HepG2 (cell line): Measurements from ENCODE around the gene ZBTB44. TPM values are rescaled to one million over a fixed set of nuclear protein-coding genes. Genes with fewer than 3 reads are reported as not detected.
A peak's percentile ranks its signal among the peaks of the same experiment; 100 is the strongest.

Experiments used
- ATAC-seq: fragments of 200-7000 bp; cut with Tn5 transposase; 3 replicates; pipeline ENCODE4 v1.9.1; 2020; ENCODE audit warnings: mild to moderate bottlenecking, moderate library complexity
- BruUV-seq: library from RNA; stranded (reverse); fragments of 400-500 nt; replicated peaks from 2 replicates; lab custom pipeline; 2021; lab: Mats Ljungman, UMichigan
- CTCF ChIA-PET: fragments of 300-600 bp; formaldehyde crosslinking; extraction: SDS; loops from one replicate; lab custom pipeline; 2021; ENCODE audit warnings: low total read pairs, inconsistent platforms, low intra/inter-chr PET ratio; lab: Yijun Ruan, JAX
- POLR2A ChIA-PET: fragments of 350-600 bp; sonication (Branson Sonifier 250); formaldehyde crosslinking; loops from one replicate; lab custom pipeline; 2020; ENCODE audit warnings: antibody characterized with exemption, inconsistent platforms; lab: Yijun Ruan, JAX
- DNase-seq: peaks from one replicate; pipeline ENCODE4 v3.0.0-alpha.2; 2015; ENCODE audit warnings: low spot score
- FAIRE-seq: peaks from 3 replicates; lab custom pipeline; 2011; peaks lifted over from hg19 to GRCh38; lab: Jason Lieb, UNC
- H2AFZ ChIP-seq: one replicate; pipeline ENCODE4 v1.6.1; 2011; ENCODE audit warnings: low read length, inconsistent platforms
- H3K27ac ChIP-seq: fragments of 300-600 bp; 3 replicates; pipeline ENCODE4 v1.8.0; 2011; ENCODE audit warnings: mixed run types, mild to moderate bottlenecking, mixed read lengths, low read length, inconsistent platforms; ENCODE audit not compliant: insufficient read depth; ENCODE audit errors: extremely low read length
- H3K27me3 ChIP-seq, 2 experiments: fragments of 200-600 bp in 1 of 2; 2 replicates in 1 of 2; 3 replicates in 1 of 2; pipeline versions ENCODE4 v1.6.0 to v1.8.0; 2011; ENCODE audit warnings: low read length in 2 of 2, mild to moderate bottlenecking in 2 of 2, moderate library complexity in 2 of 2, inconsistent platforms in 1 of 2; ENCODE audit not compliant: insufficient read depth in 2 of 2, control insufficient read depth in 1 of 2
- H3K36me3 ChIP-seq, 2 experiments: fragments of 200-600 bp in 1 of 2; replicated peaks in 1 of 2; 2 replicates in 1 of 2; 3 replicates in 1 of 2; pipeline versions ENCODE4 v1.5.1 to v1.8.0; 2011; ENCODE audit warnings: low read length in 2 of 2, inconsistent platforms in 1 of 2; ENCODE audit not compliant: insufficient read depth in 2 of 2, control insufficient read depth in 1 of 2
- H3K4me1 ChIP-seq: 2 replicates; pipeline ENCODE4 v1.5.1; 2012; ENCODE audit warnings: low read length, inconsistent platforms; ENCODE audit not compliant: insufficient read depth
- H3K4me2 ChIP-seq: 2 replicates; pipeline ENCODE4 v1.6.0; 2011; ENCODE audit warnings: low read depth, low read length, inconsistent platforms
- H3K4me3 ChIP-seq, 3 experiments: fragments of 200-600 bp in 1 of 3; sonication (generic), shearing (Covaris generic) in 1 of 3; replicated peaks in 1 of 3; 2 replicates each; pipeline ENCODE4 v1.5.1; 2011 to 2016; ENCODE audit warnings: low read length in 3 of 3, inconsistent platforms in 2 of 3, low read depth in 2 of 3, mild to moderate bottlenecking in 2 of 3, control low read depth in 1 of 3, mixed read lengths in 1 of 3; ENCODE audit not compliant: insufficient read depth in 1 of 3
- H3K79me2 ChIP-seq: one replicate; pipeline ENCODE4 v1.6.1; 2011; ENCODE audit warnings: low read length, inconsistent platforms; ENCODE audit not compliant: insufficient read depth
- H3K9ac ChIP-seq: 2 replicates; pipeline ENCODE4 v1.6.0; 2011; ENCODE audit warnings: mild to moderate bottlenecking, low read depth, low read length, inconsistent platforms; ENCODE audit not compliant: insufficient read depth
- H3K9me3 ChIP-seq: 2 replicates; pipeline ENCODE4 v1.5.1; 2012; ENCODE audit warnings: mild to moderate bottlenecking, low read length
- H4K20me1 ChIP-seq: 2 replicates; pipeline ENCODE4 v1.6.0; 2011; ENCODE audit warnings: inconsistent platforms, mild to moderate bottlenecking, low read length, moderate library complexity; ENCODE audit not compliant: insufficient read depth
- ATF4 ChIP-seq, 2 experiments: fragments of 450-650 bp in 1 of 2; sonication (generic) in 1 of 2; formaldehyde crosslinking; IDR thresholded peaks; 2 replicates each; pipeline versions ENCODE4 v1.5.0 to v1.8.0; 2020 to 2022; ENCODE audit warnings: mild to moderate bottlenecking in 1 of 2, missing genetic modification reagents in 1 of 2
- BHLHE40 ChIP-seq: IDR thresholded peaks from 2 replicates; pipeline ENCODE4 v1.6.1; 2011; ENCODE audit warnings: low read length, improper control_type of control experiment
- NCOA5 ChIP-seq: sonication (generic); formaldehyde crosslinking; IDR thresholded peaks from 2 replicates; pipeline ENCODE4 v1.4.0; 2020; ENCODE audit warnings: missing genetic modification reagents
- ZNF121 ChIP-seq: sonication (generic); formaldehyde crosslinking; IDR thresholded peaks from 2 replicates; pipeline ENCODE4 v1.5.0; 2020; ENCODE audit warnings: mild to moderate bottlenecking, missing genetic modification reagents
- ZNF207 ChIP-seq: fragments of 450-650 bp; IDR thresholded peaks from 2 replicates; pipeline ENCODE4 v1.6.1; 2016; ENCODE audit warnings: antibody characterized with exemption, borderline replicate concordance
- ZNF335 ChIP-seq: sonication (generic); formaldehyde crosslinking; IDR thresholded peaks from 2 replicates; pipeline ENCODE4 v1.4.0; 2020; ENCODE audit warnings: missing genetic modification reagents
- ZNF720 ChIP-seq: sonication (generic); formaldehyde crosslinking; IDR thresholded peaks from 2 replicates; pipeline ENCODE4 v1.4.0; 2020; ENCODE audit warnings: missing genetic modification reagents
- ZNF766 ChIP-seq: sonication (generic); formaldehyde crosslinking; IDR thresholded peaks from 2 replicates; pipeline ENCODE4 v1.5.0; 2020; ENCODE audit warnings: missing genetic modification reagents, borderline replicate concordance
- WGBS: methylation state at CpG from one replicate; pipeline ENCODE4 v1.1.6; 2017; ENCODE audit warnings: low lambda C conversion rate; 5-methylcytosine and 5-hydroxymethylcytosine counted together
- in situ Hi-C: cut with HindIII; loops from 2 replicates; pipeline ENCODE4 v1.10.0; 2017; ENCODE audit warnings: low pct_unique_long_range_greater_than_20kb; ENCODE audit not compliant: extremely low pct_ligation_motif_present
- intact Hi-C: fragments of 100-400 bp; cut with micrococcal nuclease; formaldehyde crosslinking; loops from one replicate; pipeline ENCODE4 v1.10.0; 2022; ENCODE audit not compliant: unreplicated experiment
- polyA plus RNA-seq, 8 experiments: library from polyadenylated mRNA; depleted of rRNA in 3 of 8; stranded (reverse) in 7 of 8; unstranded in 1 of 8; fragments of >200 nt; fragmentation: Illumina TruSeq in 4 of 8; extraction: Trizol in 4 of 8; gene quantifications; 2 replicates each; pipeline versions ENCODE4 v1.2.1 to v1.2.3, GENCODE V29; 2011 to 2016; ENCODE audit warnings: low read depth in 4 of 8, missing spikeins in 1 of 8, mixed read lengths in 1 of 8; ENCODE audit not compliant: insufficient read depth in 1 of 8
- total RNA-seq, 5 experiments: library from RNA; depleted of rRNA; stranded (reverse); fragments of >200 nt; fragmentation: Illumina TruSeq; extraction: Trizol; gene quantifications; 2 replicates each; pipeline ENCODE4 v1.2.3, GENCODE V29; 2016; ENCODE audit warnings: low read depth in 1 of 5

The ZBTB44 gene
- total and polyA plus RNA-seq, 2 of the 13 experiments (the other 11 are each of a cell fraction or from before 2014, with no cell fraction given), result 22.8 to 23.6 TPM

- no peak for TF ChIP-seq ATF4 (CRISPR knock-in tag; IDR thresholded peaks at IDR 0.05)
- TF ChIP-seq ZNF720 (CRISPR knock-in tag), result no peak
- no peak for TF ChIP-seq ZNF121 (CRISPR knock-in tag)
- TF ChIP-seq ZNF335 (CRISPR knock-in tag), result no peak
- TF ChIP-seq ZNF207, result no peak
- TF ChIP-seq NCOA5, result no peak
Observed at GRCh38 chr11:130209128-130209932, 105.4 kb downstream of the ZBTB44 start (continued).

GRCh38 chr11:130208241-130209127 is 106.2 kb downstream of the ZBTB44 start:
- H2AFZ ChIP-seq, result no peak overlapping the region
- H3K4me1 ChIP-seq, result peaks cover 9% of the 10 kb centered on the region
- CTCF ChIA-PET, result no interaction called here
- no peaks in the 10 kb centered on the region for H3K9me3 ChIP-seq
- TF ChIP-seq BHLHE40, result peak; percentile 28; the same call in 1 of the 2 replicates
- TF ChIP-seq ZNF766 (CRISPR knock-in tag), result no peak
- TF ChIP-seq, all 625 proteins: peak for 1
- intact Hi-C loops (no loop called here), in situ Hi-C loops (loop anchor here (25.0 kb wide), 1 partner anchor 679 kb away; no protein-coding TSS in a partner anchor)
- Histone ChIP-seq H3K9ac (no peak overlapping the region), H3K36me3 (no peaks in the 10 kb centered on the region), H3K79me2 (no peaks in the 10 kb centered on the region), H3K27ac (no peak overlapping the region), H3K27me3 (no peaks in the 10 kb centered on the region), H3K4me2 (no peak overlapping the region), H4K20me1 (no peaks in the 10 kb centered on the region), H3K4me3 (no peak overlapping the region)
- no peak for DNase-seq
- FAIRE-seq, result no peak
- BruUV-seq, result no TSS peak
- POLR2A ChIA-PET, result no interaction called here
- 86% methylated on average over 40 of the region's 45 CpGs for WGBS
- ATAC-seq, result no peak
